Measurements from ENCODE around the gene CACUL1. TPM values are rescaled to one million over a fixed set of nuclear protein-coding genes. Genes with fewer than 3 reads are reported as not detected.

Gene CACUL1
- total RNA-seq, 1 donor from 2014 or later: 32.1 TPM

DNA sequence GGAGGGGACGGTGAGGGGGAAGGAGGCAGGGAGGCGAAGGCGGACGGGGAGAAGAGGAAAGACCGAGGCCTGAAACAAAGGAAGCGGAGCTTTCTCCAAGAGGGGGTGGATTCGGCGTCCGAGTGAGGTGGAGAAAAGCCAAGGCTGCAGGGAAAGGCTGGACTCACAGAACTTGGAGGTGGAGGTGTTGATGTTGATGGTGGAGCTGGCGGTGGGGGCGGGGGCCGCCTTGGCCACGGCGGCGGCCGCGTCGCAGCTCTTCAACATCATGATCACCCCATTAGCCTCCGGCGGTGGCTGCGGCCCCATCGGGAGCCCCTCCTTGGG is 578 bp downstream of the CACUL1 start:
- no peaks in the 10 kb centered on the region for H3K27me3 Mint-ChIP-seq (ENCODE audit: low read depth)
- DNase-seq (ENCODE audit: low spot score): peak; percentile 92
- no peaks in the 10 kb centered on the region for H3K9me3 Mint-ChIP-seq (ENCODE audit: low read depth)
- H3K4me3 Mint-ChIP-seq (ENCODE audit: unreplicated experiment): peak overlapping the region; percentile 96
- H3K4me1 Mint-ChIP-seq (ENCODE audit: low read depth): peaks cover 27% of the 10 kb centered on the region
- H3K27ac Mint-ChIP-seq (ENCODE audit: unreplicated experiment): peak overlapping the region; percentile 96
- TF ChIP-seq, protein P1, sequence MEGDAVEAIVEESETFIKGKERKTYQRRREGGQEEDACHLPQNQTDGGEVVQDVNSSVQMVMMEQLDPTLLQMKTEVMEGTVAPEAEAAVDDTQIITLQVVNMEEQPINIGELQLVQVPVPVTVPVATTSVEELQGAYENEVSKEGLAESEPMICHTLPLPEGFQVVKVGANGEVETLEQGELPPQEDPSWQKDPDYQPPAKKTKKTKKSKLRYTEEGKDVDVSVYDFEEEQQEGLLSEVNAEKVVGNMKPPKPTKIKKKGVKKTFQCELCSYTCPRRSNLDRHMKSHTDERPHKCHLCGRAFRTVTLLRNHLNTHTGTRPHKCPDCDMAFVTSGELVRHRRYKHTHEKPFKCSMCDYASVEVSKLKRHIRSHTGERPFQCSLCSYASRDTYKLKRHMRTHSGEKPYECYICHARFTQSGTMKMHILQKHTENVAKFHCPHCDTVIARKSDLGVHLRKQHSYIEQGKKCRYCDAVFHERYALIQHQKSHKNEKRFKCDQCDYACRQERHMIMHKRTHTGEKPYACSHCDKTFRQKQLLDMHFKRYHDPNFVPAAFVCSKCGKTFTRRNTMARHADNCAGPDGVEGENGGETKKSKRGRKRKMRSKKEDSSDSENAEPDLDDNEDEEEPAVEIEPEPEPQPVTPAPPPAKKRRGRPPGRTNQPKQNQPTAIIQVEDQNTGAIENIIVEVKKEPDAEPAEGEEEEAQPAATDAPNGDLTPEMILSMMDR (IDR thresholded peaks at IDR 0.05): no peak
- no peaks in the 10 kb centered on the region for H3K36me3 Mint-ChIP-seq (ENCODE audit: low read depth)

DNA sequence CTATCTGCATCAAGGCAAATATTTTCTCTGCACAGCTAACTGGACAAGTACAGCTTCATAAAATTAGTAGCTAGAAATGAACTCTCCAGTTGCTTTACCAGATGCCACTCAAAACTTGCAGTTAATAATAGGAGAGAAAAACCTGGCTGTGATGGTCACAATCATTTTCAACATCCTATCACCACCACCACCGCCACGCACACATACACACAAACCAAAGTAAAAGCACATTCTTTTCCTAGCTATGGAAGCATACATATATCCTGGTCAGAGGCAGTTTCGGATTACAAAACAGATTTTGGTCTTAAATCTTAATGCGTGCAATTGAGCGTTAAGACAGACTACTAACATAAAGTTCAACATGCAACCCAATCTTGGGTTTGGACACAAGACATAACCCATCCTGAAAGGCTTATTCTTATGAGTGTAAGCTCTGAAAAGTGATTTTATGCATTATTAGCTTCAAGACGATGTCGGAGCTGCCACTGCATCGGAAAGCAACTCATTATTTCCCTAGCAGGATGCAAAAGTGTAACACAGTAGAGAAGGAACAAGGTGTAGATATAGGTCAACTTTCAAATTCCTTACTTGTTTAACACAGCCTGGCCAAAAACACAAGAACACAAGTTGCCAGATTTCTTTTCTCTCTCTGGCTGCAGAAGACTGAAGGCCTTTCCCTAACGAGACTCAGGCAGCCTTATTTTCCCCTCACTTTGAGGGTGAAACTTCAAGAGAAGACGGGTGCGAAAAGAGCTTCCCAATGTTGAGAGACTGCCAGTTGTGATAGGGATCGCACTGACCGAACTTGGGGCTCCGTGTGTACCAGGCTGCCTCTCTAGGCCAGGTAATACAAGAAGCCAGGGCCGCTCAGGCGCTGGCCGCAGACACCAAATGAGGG is 1.2 kb downstream of the CACUL1 start:
- H3K4me1 Mint-ChIP-seq (ENCODE audit: low read depth): peaks cover 29% of the 10 kb centered on the region
- no peaks in the 10 kb centered on the region for H3K27me3 Mint-ChIP-seq (ENCODE audit: low read depth)
- H3K9me3 Mint-ChIP-seq (ENCODE audit: low read depth): no peaks in the 10 kb centered on the region
- no peaks in the 10 kb centered on the region for H3K36me3 Mint-ChIP-seq (ENCODE audit: low read depth)
- peak overlapping the region; percentile 96 for H3K27ac Mint-ChIP-seq (ENCODE audit: unreplicated experiment)
- TF ChIP-seq, protein P1 (IDR thresholded peaks at IDR 0.05): no peak
- no peak for DNase-seq (ENCODE audit: low spot score)
- H3K4me3 Mint-ChIP-seq (ENCODE audit: unreplicated experiment): peak overlapping the region; percentile 96

DNA sequence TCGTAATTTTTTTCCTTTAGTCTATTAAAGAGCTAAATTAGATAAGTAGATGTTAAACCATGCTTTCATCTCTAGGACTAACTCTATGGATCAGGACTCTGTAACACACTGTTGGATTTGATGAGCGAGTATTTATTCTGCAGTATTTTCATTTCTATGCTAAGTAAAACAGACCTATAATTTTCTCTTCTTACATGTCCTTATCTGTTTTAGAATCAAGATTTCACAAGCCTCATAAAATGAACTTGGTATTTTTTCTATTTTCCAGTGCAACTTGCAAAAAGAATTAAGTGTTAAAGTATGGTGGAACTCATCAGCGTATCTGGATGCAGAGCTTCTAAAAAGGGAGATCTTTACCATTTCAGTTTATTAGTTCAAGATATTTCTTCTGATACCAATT is 2.4 kb downstream of the CACUL1 start:
- H3K9me3 Mint-ChIP-seq (ENCODE audit: low read depth): no peaks in the 10 kb centered on the region
- peaks cover 39% of the 10 kb centered on the region for H3K4me1 Mint-ChIP-seq (ENCODE audit: low read depth)
- DNase-seq (ENCODE audit: low spot score): no peak
- H3K36me3 Mint-ChIP-seq (ENCODE audit: low read depth): no peaks in the 10 kb centered on the region
- TF ChIP-seq, protein P1 (IDR thresholded peaks at IDR 0.05): no peak
- no peaks in the 10 kb centered on the region for H3K27me3 Mint-ChIP-seq (ENCODE audit: low read depth)
- H3K27ac Mint-ChIP-seq (ENCODE audit: unreplicated experiment): peak overlapping the region; percentile 96
- peak overlapping the region; percentile 96 for H3K4me3 Mint-ChIP-seq (ENCODE audit: unreplicated experiment)

DNA sequence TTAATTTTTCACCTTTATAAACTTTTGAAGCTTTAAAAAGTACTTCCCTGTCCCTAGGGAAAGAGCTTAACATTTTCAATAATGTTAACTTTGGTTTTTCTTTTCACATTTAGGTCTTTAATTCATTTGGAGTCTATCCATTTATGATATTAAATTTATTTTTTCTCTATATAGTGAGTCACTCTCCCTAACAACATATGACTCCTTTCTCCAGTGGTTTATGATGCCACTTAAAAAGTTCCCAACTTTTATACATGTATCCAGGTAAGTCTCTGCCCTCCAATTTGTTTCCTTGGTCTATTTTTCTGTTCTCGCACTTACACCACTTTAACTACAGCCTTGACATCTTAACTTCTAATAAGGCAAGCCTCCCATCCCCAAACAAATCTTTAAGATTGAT is 3.5 kb downstream of the CACUL1 start:
- no peaks in the 10 kb centered on the region for H3K36me3 Mint-ChIP-seq (ENCODE audit: low read depth)
- no peak overlapping the region for H3K4me3 Mint-ChIP-seq (ENCODE audit: unreplicated experiment)
- no peak overlapping the region for H3K27ac Mint-ChIP-seq (ENCODE audit: unreplicated experiment)
- TF ChIP-seq, protein P1 (IDR thresholded peaks at IDR 0.05): no peak
- DNase-seq (ENCODE audit: low spot score): no peak
- no peaks in the 10 kb centered on the region for H3K9me3 Mint-ChIP-seq (ENCODE audit: low read depth)
- no peaks in the 10 kb centered on the region for H3K27me3 Mint-ChIP-seq (ENCODE audit: low read depth)
- H3K4me1 Mint-ChIP-seq (ENCODE audit: low read depth): peaks cover 47% of the 10 kb centered on the region

DNA sequence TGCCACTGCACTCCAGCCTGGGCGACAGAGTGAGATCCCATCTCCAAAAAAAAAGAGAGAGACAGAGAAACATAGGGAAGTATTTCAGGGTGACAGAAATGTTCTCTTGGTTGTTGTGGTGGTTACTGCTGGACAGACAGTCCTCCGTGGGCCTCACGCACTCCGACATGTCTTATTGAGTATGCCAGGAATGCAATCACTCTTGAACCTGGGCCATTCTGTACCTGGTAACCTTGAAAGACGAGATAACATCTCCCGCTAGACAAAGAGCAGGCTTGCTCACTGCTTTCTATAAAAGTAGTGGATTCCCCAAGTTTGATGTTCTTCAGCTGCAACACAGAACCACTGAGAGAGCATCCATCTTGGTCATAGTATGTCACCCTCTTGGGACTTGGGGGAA is 6.7 kb downstream of the CACUL1 start:
- DNase-seq (ENCODE audit: low spot score): no peak
- H3K27me3 Mint-ChIP-seq (ENCODE audit: low read depth): no peaks in the 10 kb centered on the region
- H3K27ac Mint-ChIP-seq (ENCODE audit: unreplicated experiment): no peak overlapping the region
- H3K4me1 Mint-ChIP-seq (ENCODE audit: low read depth): peaks cover 59% of the 10 kb centered on the region
- no peaks in the 10 kb centered on the region for H3K9me3 Mint-ChIP-seq (ENCODE audit: low read depth)
- H3K4me3 Mint-ChIP-seq (ENCODE audit: unreplicated experiment): no peak overlapping the region
- TF ChIP-seq, protein P1 (IDR thresholded peaks at IDR 0.05): no peak
- no peaks in the 10 kb centered on the region for H3K36me3 Mint-ChIP-seq (ENCODE audit: low read depth)
